ENCODE data around the gene NUDT9. TPM values are rescaled to one million over a fixed set of nuclear protein-coding genes. Genes with fewer than 3 reads are reported as not detected.
"Not testable (repeated sequence)": the region's sequence is repeated elsewhere in the genome, so short reads cannot be mapped to it uniquely, and the experiment has no call there.

NUDT9 gene
- total RNA-seq, result 10 to 100 TPM; 23.1 to 40.9 (median 39.0) TPM

- Histone ChIP-seq H3K4me1 (no peaks in the 10 kb centered on the region), H3K27me3 (no peaks in the 10 kb centered on the region), H3K9me3 (no peaks in the 10 kb centered on the region), H3K36me3 (no peaks in the 10 kb centered on the region), H3K4me3 (peak within 1 kb of the TSS; percentile 70 to 86), H3K27ac (peak within 1 kb of the TSS; percentile 94 to 96)
- intact Hi-C loops (cut with DNase I; ENCODE audit: low total_unique reads), result no loop called here
- DNase-seq, result peak; percentile 97
- TF ChIP-seq CTCF (IDR thresholded peaks at IDR 0.05), result peak in 2 of 4 experiments; percentile 4 to 7
- TF ChIP-seq POLR2A (IDR thresholded peaks at IDR 0.05), result peak; percentile 69 to 83
Observed at GRCh38 chr4:87422104-87423052, at the start of gene NUDT9. Gene NUDT9 (plus strand): TSS chr4:87422573. CDS start chr4:87422906, 333 bp downstream.

GRCh38 chr4:87375719-87376291, 46.6 kb upstream of the NUDT9 start:
- peaks cover 0 to 5% of the 10 kb centered on the region in 2 donors for H3K4me1 ChIP-seq
- peak overlapping the region; percentile 60 to 68 for H3K27ac ChIP-seq
- TF ChIP-seq CTCF (IDR thresholded peaks at IDR 0.05) (peak; percentile 56 to 72 (median 61)), POLR2A (IDR thresholded peaks at IDR 0.05) (no peak)
- H3K27me3 ChIP-seq, result no peaks in the 10 kb centered on the region
- intact Hi-C loops (cut with DNase I; ENCODE audit: low total_unique reads), result no loop called here
- peak in 1 of 2 donors; percentile 55 for DNase-seq
- H3K36me3 ChIP-seq, result no peaks in the 10 kb centered on the region
- H3K4me3 ChIP-seq, result no peak overlapping the region
- H3K9me3 ChIP-seq, result no peaks in the 10 kb centered on the region

GRCh38 chr4:87377816-87378215, 44.6 kb upstream of the NUDT9 start:
- no peaks in the 10 kb centered on the region for H3K27me3 ChIP-seq
- H3K4me1 ChIP-seq, result peaks cover 0 to 5% of the 10 kb centered on the region in 2 donors
- no peaks in the 10 kb centered on the region for H3K36me3 ChIP-seq
- intact Hi-C loops (cut with DNase I; ENCODE audit: low total_unique reads), result no loop called here
- no peaks in the 10 kb centered on the region for H3K9me3 ChIP-seq
- peak overlapping the region in 1 of 2 donors; percentile 37 for H3K27ac ChIP-seq
- H3K4me3 ChIP-seq, result no peak overlapping the region
- TF ChIP-seq POLR2A (IDR thresholded peaks at IDR 0.05) (no peak), CTCF (IDR thresholded peaks at IDR 0.05) (no peak)
- no peak for DNase-seq

- intact Hi-C loops (cut with DNase I; ENCODE audit: low total_unique reads), result loop anchor here (10.0 kb wide), 1 partner anchor 83 kb away; no protein-coding TSS in a partner anchor
- H3K27ac ChIP-seq, result peak overlapping the region in 1 of 2 donors; percentile 32
- no peaks in the 10 kb centered on the region for H3K4me1 ChIP-seq
- no peaks in the 10 kb centered on the region for H3K36me3 ChIP-seq
- H3K4me3 ChIP-seq, result no peak overlapping the region
- no peak for TF ChIP-seq POLR2A (IDR thresholded peaks at IDR 0.05)
- no peak for TF ChIP-seq CTCF (IDR thresholded peaks at IDR 0.05)
- no peak for DNase-seq
- H3K27me3 ChIP-seq, result no peaks in the 10 kb centered on the region
- H3K9me3 ChIP-seq, result no peaks in the 10 kb centered on the region
Observed at GRCh38 chr4:87382116-87382515, 40.3 kb upstream of the NUDT9 start.

GRCh38 chr4:87382931-87383330, 39.4 kb upstream of the NUDT9 start:
- TF ChIP-seq POLR2A (IDR thresholded peaks at IDR 0.05), result no peak
- TF ChIP-seq CTCF (IDR thresholded peaks at IDR 0.05), result no peak
- H3K4me1 ChIP-seq, result no peaks in the 10 kb centered on the region
- intact Hi-C loops (cut with DNase I; ENCODE audit: low total_unique reads), result loop anchor here (10.0 kb wide), 1 partner anchor 82 kb away; no protein-coding TSS in a partner anchor

GRCh38 chr4:87384466-87385132, 37.8 kb upstream of the NUDT9 start:
- H3K27me3 ChIP-seq, DNase-seq, H3K4me1 ChIP-seq, H3K36me3 ChIP-seq, H3K4me3 ChIP-seq, H3K27ac ChIP-seq, H3K9me3 ChIP-seq: not testable (repeated sequence)
- intact Hi-C loops (cut with DNase I; ENCODE audit: low total_unique reads), result loop anchor here (10.0 kb wide), 1 partner anchor 80 kb away; no protein-coding TSS in a partner anchor

More at GRCh38 chr4:87382931-87383330, 39.4 kb upstream of the NUDT9 start:
- Histone ChIP-seq H3K27me3 (no peaks in the 10 kb centered on the region), H3K9me3 (no peaks in the 10 kb centered on the region), H3K36me3 (no peaks in the 10 kb centered on the region), H3K27ac (peak overlapping the region; percentile 7 to 32), H3K4me3 (no peak overlapping the region)
- DNase-seq, result no peak
